RWPE1 (cell line): Measurements from ENCODE around the gene OR2V1.
"Not testable (repeated sequence)": the region's sequence is repeated elsewhere in the genome, so short reads cannot be mapped to it uniquely, and the experiment has no call there.

Experiments used
- CTCF ChIA-PET: fragments of 350-600 bp; sonication (Branson Sonifier 250); formaldehyde crosslinking; extraction: SDS; loops from one replicate; lab custom pipeline; 2021; lab: Yijun Ruan, JAX
- POLR2A ChIA-PET: fragments of 400-600 bp; formaldehyde crosslinking; extraction: SDS; loops from one replicate; lab custom pipeline; 2020; ENCODE audit warnings: antibody characterized with exemption; ENCODE audit not compliant: low non-redundant PET; lab: Yijun Ruan, JAX
- DNase-seq: peaks from one replicate; pipeline ENCODE4 v3.0.0; 2012; ENCODE audit warnings: low spot score
- H3K27ac ChIP-seq: fragments of 450-650 bp; 2 replicates; pipeline ENCODE4 v1.5.1; 2017
- TF ChIP-seq, protein P1 (sequence below): fragments of 450-650 bp; conservative IDR thresholded peaks from 2 replicates; pipeline ENCODE4 v1.5.1; 2017; ENCODE audit warnings: low read depth, mild to moderate bottlenecking

Gene OR2V1

DNA sequence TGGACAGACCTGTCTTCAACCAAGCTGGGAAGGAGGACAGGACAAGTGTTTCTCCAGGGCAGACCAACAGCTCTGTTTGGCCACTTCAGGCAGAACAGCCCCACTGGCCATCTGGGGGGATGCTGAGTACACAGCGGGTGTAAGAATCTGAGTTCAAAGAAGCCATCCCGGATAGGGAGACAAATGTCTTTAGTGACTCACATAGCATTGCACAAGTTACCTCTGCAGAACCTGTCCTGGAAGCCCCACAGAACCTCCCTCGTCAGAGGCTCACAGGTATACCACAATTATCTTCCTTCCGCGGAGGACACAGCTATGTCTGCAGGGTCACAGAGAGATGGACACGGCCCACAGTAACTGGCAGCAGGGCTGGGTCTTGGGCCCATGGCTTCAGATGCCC lies 18.4 kb upstream of the OR2V1 start:
- ChIA-PET POLR2A (no interaction called here), CTCF (no interaction called here)
- H3K27ac ChIP-seq, result no peak overlapping the region
- DNase-seq, result peak; percentile 76
- TF ChIP-seq, protein P1, sequence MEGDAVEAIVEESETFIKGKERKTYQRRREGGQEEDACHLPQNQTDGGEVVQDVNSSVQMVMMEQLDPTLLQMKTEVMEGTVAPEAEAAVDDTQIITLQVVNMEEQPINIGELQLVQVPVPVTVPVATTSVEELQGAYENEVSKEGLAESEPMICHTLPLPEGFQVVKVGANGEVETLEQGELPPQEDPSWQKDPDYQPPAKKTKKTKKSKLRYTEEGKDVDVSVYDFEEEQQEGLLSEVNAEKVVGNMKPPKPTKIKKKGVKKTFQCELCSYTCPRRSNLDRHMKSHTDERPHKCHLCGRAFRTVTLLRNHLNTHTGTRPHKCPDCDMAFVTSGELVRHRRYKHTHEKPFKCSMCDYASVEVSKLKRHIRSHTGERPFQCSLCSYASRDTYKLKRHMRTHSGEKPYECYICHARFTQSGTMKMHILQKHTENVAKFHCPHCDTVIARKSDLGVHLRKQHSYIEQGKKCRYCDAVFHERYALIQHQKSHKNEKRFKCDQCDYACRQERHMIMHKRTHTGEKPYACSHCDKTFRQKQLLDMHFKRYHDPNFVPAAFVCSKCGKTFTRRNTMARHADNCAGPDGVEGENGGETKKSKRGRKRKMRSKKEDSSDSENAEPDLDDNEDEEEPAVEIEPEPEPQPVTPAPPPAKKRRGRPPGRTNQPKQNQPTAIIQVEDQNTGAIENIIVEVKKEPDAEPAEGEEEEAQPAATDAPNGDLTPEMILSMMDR, result no peak

DNA sequence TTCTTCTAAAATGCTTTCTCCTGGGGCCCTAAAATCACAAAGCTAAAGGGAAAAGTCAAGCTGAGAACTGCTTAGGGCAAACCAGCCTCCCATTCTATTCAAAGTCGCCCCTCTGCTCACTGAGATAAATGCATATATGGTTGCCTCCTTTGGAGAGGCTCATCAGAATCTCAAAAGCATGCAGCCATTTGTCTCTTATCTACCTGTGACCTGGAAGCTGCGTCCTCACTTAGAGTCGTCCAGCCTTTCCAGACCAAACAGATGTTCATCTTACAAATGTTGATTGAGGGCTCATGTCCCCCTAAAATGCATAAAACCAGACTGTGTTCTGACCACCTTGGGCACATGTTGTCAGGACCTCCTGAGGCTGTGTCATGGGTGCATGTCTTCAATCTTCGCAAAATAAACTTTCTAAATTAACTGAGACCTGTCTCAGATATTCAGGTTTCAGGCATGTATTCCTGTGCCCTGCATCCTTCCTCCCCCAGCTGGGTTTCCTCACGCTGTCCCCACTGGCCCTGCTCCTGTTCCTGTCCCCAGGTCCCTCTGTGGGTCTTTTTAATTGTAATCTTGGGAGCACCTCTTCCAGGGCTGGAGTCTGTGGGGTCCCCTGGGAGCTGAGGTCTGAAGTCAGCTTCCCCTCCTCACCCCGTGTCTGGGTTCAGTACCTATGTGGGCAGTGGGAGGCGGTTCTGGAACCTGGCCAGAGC lies 16.1 kb upstream of the OR2V1 start, which contains the start of gene OR2V2:
Gene OR2V2, plus strand, starts transcription at position 660 of the 710 bp plus-strand sequence. CDS start 7,357 bp downstream, outside the sequence.
- CTCF ChIA-PET, result interaction anchor here (0.6 kb wide), 2 partner anchors 38 to 141 kb away, joined by 3 read pairs; no protein-coding TSS in a partner anchor
- H3K27ac ChIP-seq, POLR2A ChIA-PET, DNase-seq: not testable (repeated sequence)

DNA sequence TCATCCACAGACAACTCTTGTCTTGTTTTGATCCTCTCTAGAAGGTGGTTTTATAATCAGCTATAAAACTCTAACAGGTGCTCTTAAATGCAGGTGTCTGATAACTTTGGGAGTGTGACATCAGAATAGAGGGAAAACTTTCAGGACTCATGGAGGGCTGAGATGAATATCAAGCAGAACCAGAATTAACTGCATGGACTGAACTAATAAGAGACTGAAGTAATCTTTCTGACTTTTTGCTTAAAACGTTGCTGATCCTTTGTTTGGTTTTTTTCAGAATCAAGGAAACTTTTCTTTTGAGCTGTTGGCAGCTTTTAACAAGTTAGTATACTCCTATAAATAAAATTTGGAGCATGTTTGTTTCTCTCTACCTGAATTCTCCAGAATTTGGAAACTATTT lies 14.2 kb upstream of the OR2V1 start:
- ChIA-PET CTCF (interaction anchor here (0.6 kb wide), 1 partner anchor 28 kb away, joined by 6 read pairs; no protein-coding TSS in a partner anchor), POLR2A (no interaction called here)
- no peak overlapping the region for H3K27ac ChIP-seq
- DNase-seq, result no peak
- TF ChIP-seq, protein P1, result no peak

DNA sequence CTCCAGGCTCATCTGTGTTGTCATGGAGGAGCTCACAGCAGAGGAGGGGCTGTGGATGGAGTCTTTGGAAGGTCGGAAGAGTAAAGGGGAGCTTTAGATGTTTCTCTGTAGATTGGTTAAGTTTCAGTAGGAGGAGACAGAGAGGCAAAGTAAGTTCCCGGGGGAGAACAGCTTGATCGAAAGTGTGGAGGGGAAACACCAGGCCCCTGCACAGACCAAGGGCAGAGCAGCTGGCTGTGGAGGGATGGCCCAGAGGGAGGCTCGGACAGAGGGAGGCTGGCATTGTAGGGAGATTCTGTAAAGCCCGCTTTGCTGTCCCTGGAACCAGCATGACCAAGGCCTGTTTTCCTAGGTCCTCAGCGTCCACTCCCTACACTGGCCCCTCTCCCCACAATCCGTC lies 11.1 kb upstream of the OR2V1 start:
- TF ChIP-seq, protein P1, result no peak
- no peak for DNase-seq
- ChIA-PET POLR2A (no interaction called here), CTCF (interaction anchor here (1.1 kb wide), 1 partner anchor 32 kb away, joined by 3 read pairs; no protein-coding TSS in a partner anchor)
- no peak overlapping the region for H3K27ac ChIP-seq

DNA sequence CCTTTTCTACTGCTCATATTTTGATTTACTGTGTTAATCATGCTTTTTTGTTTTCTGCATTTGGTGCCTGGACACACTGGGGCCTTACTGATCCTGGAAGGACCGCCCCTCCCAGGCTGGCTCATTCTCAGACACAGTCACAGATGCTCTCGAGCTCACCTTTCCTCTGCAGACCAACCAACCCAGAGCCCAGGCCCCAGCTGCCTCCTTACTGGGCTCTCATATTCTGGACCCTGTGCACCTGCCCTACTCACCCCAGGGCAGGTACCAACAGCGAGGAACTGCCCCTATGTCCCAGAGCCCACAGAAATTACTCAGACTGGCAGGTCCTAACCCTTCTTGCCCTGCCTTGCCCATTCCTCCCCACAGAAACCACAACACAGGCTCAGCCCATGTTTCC lies 9.8 kb upstream of the OR2V1 start:
- H3K27ac ChIP-seq, result no peak overlapping the region
- CTCF ChIA-PET, result no interaction called here
- no peak for DNase-seq
- TF ChIP-seq, protein P1, result no peak
- POLR2A ChIA-PET, result no interaction called here

DNA sequence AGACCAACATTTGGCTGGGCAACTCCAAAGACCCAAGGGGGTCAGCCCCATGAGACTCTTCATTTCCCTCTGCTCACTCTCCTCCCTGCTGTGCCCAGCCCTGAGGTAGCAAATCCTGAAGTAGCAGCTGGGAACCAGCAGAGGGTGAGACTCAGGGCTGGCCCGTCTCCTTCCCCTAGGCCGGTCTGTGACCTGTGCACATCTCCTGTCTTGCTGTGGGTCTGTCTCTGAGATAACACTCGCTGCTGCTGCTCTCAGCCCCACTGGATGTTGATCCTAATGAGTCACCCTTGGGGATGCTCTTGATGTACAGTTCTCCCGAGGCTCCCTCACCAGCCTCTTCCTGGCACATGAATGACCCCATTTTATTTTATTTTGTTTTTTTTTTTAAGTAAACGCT lies 7.3 kb upstream of the OR2V1 start:
- CTCF ChIA-PET, result no interaction called here
- POLR2A ChIA-PET, result no interaction called here
- no peak overlapping the region for H3K27ac ChIP-seq
- no peak for DNase-seq
- TF ChIP-seq, protein P1, result no peak

DNA sequence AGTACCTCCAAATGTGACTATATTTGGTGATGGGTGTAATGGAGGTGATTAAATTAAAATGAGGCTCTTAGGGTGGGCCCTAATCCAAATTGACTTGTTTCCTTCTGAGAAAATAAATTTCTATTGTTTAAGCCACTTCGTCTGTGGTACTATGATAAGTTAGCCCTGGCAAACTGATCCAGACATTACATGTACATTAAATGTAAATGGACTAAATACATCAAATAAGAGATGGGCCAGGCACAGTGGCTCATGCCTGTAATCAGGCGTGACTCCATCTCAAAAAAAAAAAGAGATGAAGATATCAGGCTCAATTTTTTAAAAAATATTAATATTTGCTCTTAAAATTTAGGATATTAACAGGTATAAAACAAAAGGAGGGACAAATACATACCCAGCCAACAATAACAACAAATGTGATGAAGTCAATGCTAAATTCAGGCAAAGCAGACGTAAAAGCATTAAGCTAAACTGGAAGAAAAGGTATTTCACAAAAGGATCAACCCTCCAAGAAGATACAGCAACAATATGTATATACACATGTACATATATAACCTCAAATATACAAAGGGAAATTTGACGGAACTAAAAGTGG lies 5.5 kb upstream of the OR2V1 start:
- no peak overlapping the region for H3K27ac ChIP-seq
- TF ChIP-seq, protein P1, result no peak
- CTCF ChIA-PET, result interaction anchor here (0.6 kb wide), 2 partner anchors 8 to 1108 kb away, joined by 3 to 6 read pairs; no protein-coding TSS in a partner anchor
- POLR2A ChIA-PET, result no interaction called here
- DNase-seq, result no peak
